ENCODE data around the gene KDM2B. TPM values are rescaled to one million over a fixed set of nuclear protein-coding genes. Genes with fewer than 3 reads are reported as not detected.

Gene KDM2B
- total and polyA plus RNA-seq, 2 of the 8 experiments (the other 6 are each of a cell fraction or from before 2014, with no cell fraction given): 111 to 162 TPM

DNA sequence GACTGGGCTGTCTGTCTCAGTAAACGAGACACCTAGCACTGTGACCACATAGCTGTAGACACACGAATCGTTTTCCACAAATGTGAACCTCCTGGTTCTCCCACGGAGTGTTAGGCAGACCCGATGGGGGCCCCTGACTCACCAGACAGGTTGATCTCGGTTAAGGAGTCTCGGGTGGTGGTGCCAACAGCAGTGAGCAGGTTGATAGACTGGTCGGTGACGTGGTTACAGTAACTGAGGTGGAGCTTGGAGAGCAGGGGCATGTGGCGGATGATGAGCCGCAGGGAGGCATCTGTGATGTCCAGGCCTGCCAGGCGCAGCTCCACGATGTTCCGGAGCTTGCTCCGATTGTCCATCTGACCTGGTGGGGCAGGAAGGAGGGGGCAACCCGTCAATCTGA lies 141.1 kb downstream of the KDM2B start:
- Histone ChIP-seq H3K23ac (ENCODE audit: insufficient read length) (no peak overlapping the region), H3K36me3 (ENCODE audit: control insufficient read depth in 2 of 4, insufficient read depth in 4 of 4, low read length in 3 of 4) (peaks cover 28 to 71% (median 54%) of the 10 kb centered on the region in 4 experiments), H3K27ac (ENCODE audit: low read depth, low read length) (no peak overlapping the region), H4K5ac (ENCODE audit: insufficient read length, low read depth, low read length) (no peak overlapping the region), H2BK120ac (replicated peaks; ENCODE audit: low read depth, low read length) (no peak overlapping the region), H3K4me3 (ENCODE audit: extremely low read depth in 1 of 4, insufficient read depth in 2 of 4, low read depth in 3 of 4, low read length in 4 of 4) (no peak overlapping the region), H3K27me3 (replicated peaks in 1 of 4; ENCODE audit: control insufficient read depth in 3 of 4, extremely low read depth in 1 of 4, insufficient read depth in 3 of 4, low read length in 3 of 4) (no peaks in the 10 kb centered on the region), H3K4me2 (ENCODE audit: insufficient read depth in 1 of 2, low read depth in 2 of 2, low read length in 2 of 2) (no peak overlapping the region), H3K4me1 (replicated peaks in 1 of 4; ENCODE audit: control insufficient read depth in 3 of 4, insufficient read depth in 4 of 4, low read length in 3 of 4) (peaks cover 0 to 2% (median 0%) of the 10 kb centered on the region in 4 experiments; a peak in 4 of 7 replicates), H4K8ac (ENCODE audit: extremely low read depth, insufficient read depth, low read length) (no peak overlapping the region), H3K79me2 (ENCODE audit: control insufficient read depth in 1 of 2, insufficient read depth in 2 of 2, low read length in 2 of 2) (no peaks in the 10 kb centered on the region), H4K91ac (replicated peaks; ENCODE audit: insufficient read length, low read length) (no peak overlapping the region), H2BK15ac (ENCODE audit: low read length) (no peak overlapping the region), H3K9me3 (ENCODE audit: insufficient read depth in 2 of 2, low read depth in 1 of 2, low read length in 1 of 2) (no peaks in the 10 kb centered on the region), H3K56ac (replicated peaks; ENCODE audit: insufficient read length, low read depth, low read length) (no peak overlapping the region), H3K14ac (ENCODE audit: insufficient read length) (no peak overlapping the region), H2AFZ (ENCODE audit: low read length) (no peak overlapping the region), H3K23me2 (ENCODE audit: low read depth, low read length) (no peaks in the 10 kb centered on the region), H2BK12ac (ENCODE audit: low read depth, low read length) (no peak overlapping the region), H2BK20ac (ENCODE audit: low read length) (no peak overlapping the region), H4K20me1 (replicated peaks in 1 of 2; ENCODE audit: control insufficient read depth in 1 of 2, insufficient read depth in 2 of 2, low read length in 2 of 2) (peaks cover 12 to 22% of the 10 kb centered on the region in 2 experiments), H3K9ac (replicated peaks in 1 of 4; ENCODE audit: extremely low read depth in 1 of 4, low read depth in 3 of 4, low read length in 3 of 4) (no peak overlapping the region), H3K79me1 (ENCODE audit: low read depth, low read length) (no peaks in the 10 kb centered on the region), H3K18ac (ENCODE audit: extremely low read depth, low read length) (no peak overlapping the region), H3K4ac (replicated peaks; ENCODE audit: insufficient read length, low read depth, low read length) (no peak overlapping the region), H2AK5ac (ENCODE audit: low read depth, low read length) (no peak overlapping the region), H2BK5ac (ENCODE audit: low read depth, low read length) (no peak overlapping the region)
- no peak for FAIRE-seq
- POLR2A ChIA-PET (ENCODE audit: partially characterized antibody): no interaction called here
- WGBS, 2 experiments (ENCODE audit: extremely low coverage in 1 of 2, insufficient coverage in 1 of 2, insufficient read length in 1 of 2, insufficient replicate concordance in 2 of 2, low coverage in 1 of 2, low lambda C conversion rate in 2 of 2, missing lambda C conversion rate in 1 of 2): 89% methylated on average over 16 of the region's 16 CpGs; no CpG with 5 or more reads in 1 of the 2 experiments
- TF ChIP-seq CREB1 (IDR thresholded peaks at IDR 0.05): no peak
- TF ChIP-seq SIN3A (conservative IDR thresholded peaks at IDR 0.05 in 1 of 2, IDR thresholded peaks at IDR 0.05 in 1 of 2; ENCODE audit: low read depth in 1 of 2, low read length in 2 of 2): no peak
- no peak for TF ChIP-seq SP2 (IDR thresholded peaks at IDR 0.05; ENCODE audit: low read length)
- TF ChIP-seq ASH2L (IDR thresholded peaks at IDR 0.05; ENCODE audit: low read length): no peak
- TF ChIP-seq NANOG (IDR thresholded peaks at IDR 0.05; ENCODE audit: insufficient read depth, low read depth, low read length, poor library complexity, severe bottlenecking): no peak
- no peak for DNase-seq (ENCODE audit: low read depth in 1 of 2, low spot score in 2 of 2)
- CTCF ChIA-PET (ENCODE audit: partially characterized antibody): interaction anchor here (0.8 to 5.8 kb wide), 5 partner anchors 9 to 201 kb away, joined by 3 to 49 read pairs (median 6); no protein-coding TSS in a partner anchor
